H4 (cell line): ENCODE data around the gene SPTY2D1. TPM values are rescaled to one million over a fixed set of nuclear protein-coding genes. Genes with fewer than 3 reads are reported as not detected.

Experiments
- DNase-seq: peaks from one replicate; pipeline ENCODE4 v3.0.0-alpha.2; 2015; ENCODE audit warnings: low spot score
- total RNA-seq: library from RNA; depleted of rRNA; stranded (reverse); fragments of >200 nt; shearing (Covaris generic); gene quantifications from 2 replicates; pipeline ENCODE4 v1.2.3, GENCODE V29; 2014; rRNA removed

The SPTY2D1 gene
- total RNA-seq, 1 experiment from 2014 or later, result 15.3 TPM

- no peak for DNase-seq
These were observed 70.9 kb downstream of the SPTY2D1 start for GRCh38 chr11:18563090-18563730.

Other genes with a start within 250 kb of the SPTY2D1 start
- 1,258 and 1,608 TPM in 2 replicates for gene LDHA, start 239.8 kb downstream of the SPTY2D1 start, total RNA-seq
- gene LDHC, start 222.0 kb downstream of the SPTY2D1 start, total RNA-seq, result not detected in 2 replicates
- gene LDHAL6A, start 178.5 kb downstream of the SPTY2D1 start, total RNA-seq, result not detected in 2 replicates
- 125 and 144 TPM in 2 replicates for gene TSG101, start 107.4 kb downstream of the SPTY2D1 start, total RNA-seq
- gene UEVLD, start 45.6 kb downstream of the SPTY2D1 start, total RNA-seq, result 39.9 and 52.9 TPM in 2 replicates
- gene MISFA, start 34.6 kb downstream of the SPTY2D1 start, total RNA-seq, result 2.8 and 4.3 TPM in 2 replicates
- 3.5 and 3.8 TPM in 2 replicates for gene TMEM86A, start 64.4 kb upstream of the SPTY2D1 start, total RNA-seq
- gene IGSF22, start 91.8 kb upstream of the SPTY2D1 start, total RNA-seq, result not detected in 2 replicates
- gene PTPN5, start 157.5 kb upstream of the SPTY2D1 start, total RNA-seq, result not detected in 2 replicates